IMR-90 (cell line): Measurements from ENCODE around the gene GLIS1. TPM values are rescaled to one million over a fixed set of nuclear protein-coding genes. Genes with fewer than 3 reads are reported as not detected.
A peak's percentile ranks its signal among the peaks of the same experiment; 100 is the strongest.

ENCODE experiments used
- ATAC-seq: fragments of 200-7000 bp; cut with Tn5 transposase; 2 replicates; pipeline ENCODE4 v1.9.1; 2020; ENCODE audit warnings: low read depth, mild to moderate bottlenecking, moderate library complexity
- BruUV-seq: library from RNA; stranded (reverse); fragments of 400-500 nt; replicated peaks from 2 replicates; lab custom pipeline; 2021; lab: Mats Ljungman, UMichigan
- CTCF ChIA-PET: fragments of 300-600 bp; formaldehyde crosslinking; extraction: SDS; loops from one replicate; lab custom pipeline; 2021; ENCODE audit warnings: antibody characterized with exemption; lab: Yijun Ruan, JAX
- POLR2A ChIA-PET: fragments of 300-600 bp; sonication (Branson Sonifier 250); formaldehyde crosslinking; loops from one replicate; lab custom pipeline; 2022; ENCODE audit warnings: antibody characterized with exemption; ENCODE audit not compliant: unreplicated experiment; lab: Charles Lee
- DNase-seq: peaks from one replicate; pipeline ENCODE4 v3.0.0; 2013
- H2AFZ ChIP-seq: replicated peaks from 2 replicates; pipeline ENCODE3; 2013; ENCODE audit warnings: low read length, mild to moderate bottlenecking; ENCODE audit not compliant: poor library complexity
- H2AK5ac ChIP-seq: 2 replicates; pipeline ENCODE4 v1.6.1; 2013; ENCODE audit warnings: low read depth, low read length, inconsistent platforms
- H2AK9ac ChIP-seq: replicated peaks from 2 replicates; pipeline ENCODE3; 2013; ENCODE audit warnings: mild to moderate bottlenecking, low read depth, low read length, moderate library complexity; ENCODE audit not compliant: poor library complexity
- H2BK120ac ChIP-seq: 2 replicates; pipeline ENCODE4 v1.6.1; 2013; ENCODE audit warnings: low read depth, low read length, inconsistent platforms
- H2BK15ac ChIP-seq: 3 replicates; pipeline ENCODE4 v1.6.1; 2013; ENCODE audit warnings: low read depth, low read length, inconsistent platforms
- H2BK20ac ChIP-seq: 2 replicates; pipeline ENCODE4 v1.6.1; 2013; ENCODE audit warnings: low read depth, mild to moderate bottlenecking, inconsistent platforms, low read length, moderate library complexity
- H2BK5ac ChIP-seq: 2 replicates; pipeline ENCODE4 v1.6.1; 2013; ENCODE audit warnings: mild to moderate bottlenecking, low read depth, low read length, inconsistent platforms; ENCODE audit not compliant: poor library complexity, severe bottlenecking
- H3K14ac ChIP-seq: replicated peaks from 2 replicates; pipeline ENCODE4 v1.6.1; 2013; ENCODE audit warnings: low read depth, low read length, inconsistent platforms
- H3K18ac ChIP-seq: 2 replicates; pipeline ENCODE4 v1.6.1; 2013; ENCODE audit warnings: low read depth, low read length, control low read depth
- H3K23ac ChIP-seq: 2 replicates; pipeline ENCODE4 v1.6.1; 2013; ENCODE audit warnings: low read depth, low read length, inconsistent platforms
- H3K27ac ChIP-seq: 2 replicates; pipeline ENCODE4 v1.5.1; 2013; ENCODE audit warnings: mild to moderate bottlenecking, control low read depth, low read length; ENCODE audit not compliant: insufficient read depth
- H3K27me3 ChIP-seq: 2 replicates; pipeline ENCODE4 v1.6.1; 2013; ENCODE audit warnings: low read length; ENCODE audit not compliant: control insufficient read depth, insufficient read depth
- H3K36me3 ChIP-seq: 2 replicates; pipeline ENCODE4 v1.6.1; 2013; ENCODE audit warnings: low read length, mixed read lengths; ENCODE audit not compliant: control insufficient read depth, insufficient read depth
- H3K4ac ChIP-seq: 2 replicates; pipeline ENCODE4 v1.6.1; 2013; ENCODE audit warnings: low read depth, low read length, inconsistent platforms
- H3K4me1 ChIP-seq: 2 replicates; pipeline ENCODE4 v1.6.1; 2013; ENCODE audit warnings: low read length, mixed read lengths; ENCODE audit not compliant: control insufficient read depth, insufficient read depth
- H3K4me2 ChIP-seq: 2 replicates; pipeline ENCODE4 v1.6.1; 2013; ENCODE audit warnings: low read depth, mild to moderate bottlenecking, control low read depth, low read length, moderate library complexity
- H3K4me3 ChIP-seq: 2 replicates; pipeline ENCODE4 v1.5.1; 2013; ENCODE audit warnings: low read depth, mild to moderate bottlenecking, control low read depth, low read length, moderate library complexity; ENCODE audit not compliant: insufficient read depth
- H3K56ac ChIP-seq: 2 replicates; pipeline ENCODE4 v1.6.1; 2013; ENCODE audit warnings: low read length, inconsistent platforms; ENCODE audit not compliant: insufficient read depth; ENCODE audit errors: extremely low read depth
- H3K79me1 ChIP-seq, 2 experiments: 2 replicates each; pipeline ENCODE4 v1.6.1; 2013; ENCODE audit warnings: low read length in 2 of 2, inconsistent platforms in 1 of 2, low read depth in 1 of 2
- H3K9ac ChIP-seq: 2 replicates; pipeline ENCODE4 v1.6.1; 2013; ENCODE audit warnings: low read depth, low read length, control low read depth
- H3K9me1 ChIP-seq: 2 replicates; pipeline ENCODE4 v1.6.1; 2013; ENCODE audit warnings: low read length, inconsistent platforms; ENCODE audit not compliant: insufficient read depth
- H3K9me3 ChIP-seq: 2 replicates; pipeline ENCODE4 v1.6.1; 2013; ENCODE audit warnings: low read length; ENCODE audit not compliant: control insufficient read depth, insufficient read depth
- H4K20me1 ChIP-seq: 2 replicates; pipeline ENCODE4 v1.6.1; 2013; ENCODE audit warnings: low read length, inconsistent platforms; ENCODE audit not compliant: insufficient read depth
- H4K5ac ChIP-seq: 2 replicates; pipeline ENCODE4 v1.6.1; 2013; ENCODE audit warnings: mild to moderate bottlenecking, low read depth, low read length, control low read depth
- H4K8ac ChIP-seq, 2 experiments: 2 replicates each; pipeline ENCODE4 v1.6.1; 2013; ENCODE audit warnings: low read depth in 2 of 2, low read length in 2 of 2, control low read depth in 1 of 2, inconsistent platforms in 1 of 2
- H4K91ac ChIP-seq: 2 replicates; pipeline ENCODE4 v1.6.1; 2013; ENCODE audit warnings: low read depth, low read length, inconsistent platforms; ENCODE audit not compliant: insufficient read depth
- CTCF ChIP-seq: conservative IDR thresholded peaks from 2 replicates; pipeline ENCODE4 v1.5.1; 2012; ENCODE audit warnings: mild to moderate bottlenecking, low read depth, low read length, improper control_type of control experiment
- USF2 ChIP-seq: fragments of 150-350 bp; IDR thresholded peaks from 2 replicates; pipeline ENCODE4 v1.6.1; 2017; ENCODE audit warnings: mild to moderate bottlenecking, antibody characterized with exemption, low read length, low read depth
- WGBS, 2 experiments: methylation state at CpG; one replicate each; pipeline versions ENCODE4 v1.1.5 to v1.1.7; 2013; ENCODE audit warnings: missing lambda C conversion rate in 2 of 2; ENCODE audit not compliant: insufficient read length in 1 of 2; ENCODE audit errors: extremely low coverage in 2 of 2; 5-methylcytosine and 5-hydroxymethylcytosine counted together
- dilution Hi-C: fragments of 300-500 bp; cut with HindIII; formaldehyde crosslinking; loops from one replicate; pipeline ENCODE4 v1.14.3; 2018; ENCODE audit warnings: low sequenced_read_pairs; ENCODE audit not compliant: unreplicated experiment
- in situ Hi-C: fragments of 300-500 bp; cut with MboI; formaldehyde crosslinking; loops from 3 replicates; pipeline ENCODE4 v1.14.3; 2019; ENCODE audit warnings: low sequenced_read_pairs, inconsistent platforms, mixed read lengths
- intact Hi-C: fragments of 100-400 bp; cut with micrococcal nuclease; formaldehyde crosslinking; loops from 2 replicates; pipeline ENCODE4 v1.10.0; 2022
- polyA plus RNA-seq, 3 experiments: library from polyadenylated mRNA; depleted of rRNA; stranded (reverse); fragments of >200 nt; gene quantifications; 2 replicates each; pipeline ENCODE4 v1.2.3, GENCODE V29; 2012; ENCODE audit warnings: low replicate concordance in 1 of 3
- total RNA-seq: library from RNA; depleted of rRNA; stranded (reverse); fragments of >200 nt; gene quantifications from 2 replicates; pipeline ENCODE4 v1.2.3, GENCODE V29; 2012

Gene GLIS1
- total and polyA plus RNA-seq, 2 of the 4 experiments (the other 2 are of a cell fraction), result 0.18 to 2.3 TPM

GRCh38 chr1:53718443-53718842 is 20.5 kb downstream of the GLIS1 start:
- peak; percentile 52 for ATAC-seq
- Histone ChIP-seq H3K14ac (no peak overlapping the region), H2BK120ac (no peak overlapping the region)

More at GRCh38 chr1:53718443-53718842, 20.5 kb downstream of the GLIS1 start:
- peaks cover 6 to 14% of the 10 kb centered on the region in 2 experiments; a peak in 2 of 4 replicates for H3K79me1 ChIP-seq
- H3K4me1 ChIP-seq, result peaks cover 3% of the 10 kb centered on the region; the same call in 1 of the 2 replicates
- peaks cover 11% of the 10 kb centered on the region; the same call in 1 of the 2 replicates for H4K20me1 ChIP-seq
- H2BK20ac ChIP-seq, result no peak overlapping the region
- H3K23ac ChIP-seq, result no peak overlapping the region
- TF ChIP-seq CTCF (0 out of 2 replicates have a peak, but pooled peaks have one; percentile 11), USF2 (no peak)
- no peak overlapping the region for H2AK5ac ChIP-seq
- no peak overlapping the region for H3K18ac ChIP-seq
- H3K9ac ChIP-seq, result no peak overlapping the region
- H3K27ac ChIP-seq, result no peak overlapping the region
- H3K9me3 ChIP-seq, result no peaks in the 10 kb centered on the region
- no peak overlapping the region for H2BK15ac ChIP-seq
- H3K36me3 ChIP-seq, result no peaks in the 10 kb centered on the region
- H2AFZ ChIP-seq, result no peak overlapping the region
- dilution Hi-C loops (no loop called here), intact Hi-C loops (no loop called here), in situ Hi-C loops (no loop called here)
- H3K4ac ChIP-seq, result no peak overlapping the region
- peak; percentile 27 for DNase-seq
- H4K5ac ChIP-seq, result no peak overlapping the region
- no peak overlapping the region for H3K56ac ChIP-seq
- CTCF ChIA-PET, result no interaction called here
- H2AK9ac ChIP-seq, result no peak overlapping the region
- 17% methylated on average over 1 of the region's 2 CpGs; no CpG with 5 or more reads in 1 of the 2 experiments for WGBS, 2 experiments
- no peak overlapping the region for H2BK5ac ChIP-seq
- POLR2A ChIA-PET, result no interaction called here
- H3K9me1 ChIP-seq, result peaks cover 11% of the 10 kb centered on the region
- no peak overlapping the region for H3K4me3 ChIP-seq
- H3K4me2 ChIP-seq, result no peak overlapping the region
- no peak overlapping the region for H4K8ac ChIP-seq
- no TSS peak for BruUV-seq
- no peak overlapping the region for H4K91ac ChIP-seq
- no peaks in the 10 kb centered on the region for H3K27me3 ChIP-seq
